Astrocyte (in vitro differentiated cells and primary cell): ENCODE results near the gene NDUFAB1.

Experiments used
- CTCF ChIP-seq: IDR thresholded peaks from 2 replicates; pipeline ENCODE4 v1.5.1; 2011; ENCODE audit warnings: low read depth, mild to moderate bottlenecking, inconsistent platforms, low read length, moderate library complexity; ENCODE audit not compliant: insufficient read depth
- EZH2 ChIP-seq: IDR thresholded peaks from 2 replicates; pipeline ENCODE4 v1.6.1; 2012; ENCODE audit warnings: mild to moderate bottlenecking, low read length, inconsistent platforms; ENCODE audit not compliant: insufficient read depth

GRCh38 chr16:23575834-23576233, 20.3 kb downstream of the NDUFAB1 start:
- TF ChIP-seq CTCF, result peak; percentile 3
- no peak for TF ChIP-seq EZH2
